Middle frontal gyrus (tissue), 1 donor: Measurements from ENCODE around the gene N4BP2L1.
A peak's percentile ranks its signal among the peaks of the same experiment; 100 is the strongest.

ENCODE experiments used
- DNase-seq: peaks from one replicate; pipeline ENCODE4 v3.0.0-alpha.2; 2015; ENCODE audit warnings: low spot score; ENCODE audit errors: extremely low spot score

Gene N4BP2L1

DNA sequence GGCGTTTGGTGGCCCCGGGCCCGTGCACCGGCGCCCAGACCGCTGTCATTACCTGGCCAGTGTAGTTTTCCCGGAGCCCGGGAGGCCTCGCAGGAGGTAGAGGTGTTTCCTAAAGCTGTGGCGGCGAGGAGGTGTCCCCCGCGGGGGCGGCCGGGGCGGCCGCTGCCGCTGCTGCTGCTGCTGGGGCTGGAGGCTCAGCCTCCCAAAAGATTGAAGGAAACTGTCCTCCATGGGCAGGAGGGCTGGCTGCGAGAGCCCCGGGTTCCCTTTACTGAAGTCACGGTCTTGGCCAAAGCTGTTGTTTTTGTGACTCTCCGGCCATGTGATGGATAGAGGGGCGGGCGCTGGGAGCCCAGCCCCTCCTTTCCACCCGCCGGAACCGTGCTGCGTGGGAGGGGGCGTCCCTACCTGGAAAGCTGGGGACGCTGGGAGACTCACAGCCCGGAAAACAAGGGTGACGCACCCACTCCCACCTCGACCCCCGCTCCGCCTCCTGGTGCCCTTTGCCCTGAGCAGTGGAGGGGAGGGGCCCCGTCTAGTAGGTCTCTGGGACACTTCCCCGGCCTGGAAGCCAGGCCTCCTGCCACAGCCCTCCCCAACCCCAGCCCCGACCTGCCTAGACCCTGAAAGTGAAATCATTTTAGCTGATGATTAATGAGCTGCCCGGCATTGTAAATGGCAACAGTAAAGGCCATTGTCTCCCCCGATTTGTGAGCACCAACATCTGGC is at the start of gene N4BP2L1:
Gene N4BP2L1 (minus strand): TSS at position 279 of the 729 bp plus-strand sequence. CDS start 48 bp downstream, at position 231.
- peak; percentile 55 for DNase-seq

DNA sequence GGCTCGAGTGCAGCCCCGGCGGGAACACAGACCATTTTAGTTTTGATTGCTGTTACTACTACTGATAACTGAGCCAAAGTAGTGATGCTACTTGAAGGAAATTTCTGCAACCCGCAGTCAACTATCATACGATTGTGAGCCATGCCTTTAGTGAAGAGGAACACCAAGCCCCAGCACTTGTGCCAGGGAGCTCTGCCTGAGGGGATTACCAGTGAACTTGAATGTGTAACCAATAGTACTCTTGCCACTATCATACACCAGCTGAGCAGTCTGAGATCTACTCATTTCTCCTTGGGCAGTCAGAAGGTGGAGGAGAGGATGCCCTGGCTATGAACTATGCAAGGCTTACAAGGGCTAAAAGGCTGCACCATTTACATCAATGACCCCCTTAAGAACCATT is 49.0 kb upstream of the N4BP2L1 start:
- DNase-seq: no peak

DNA sequence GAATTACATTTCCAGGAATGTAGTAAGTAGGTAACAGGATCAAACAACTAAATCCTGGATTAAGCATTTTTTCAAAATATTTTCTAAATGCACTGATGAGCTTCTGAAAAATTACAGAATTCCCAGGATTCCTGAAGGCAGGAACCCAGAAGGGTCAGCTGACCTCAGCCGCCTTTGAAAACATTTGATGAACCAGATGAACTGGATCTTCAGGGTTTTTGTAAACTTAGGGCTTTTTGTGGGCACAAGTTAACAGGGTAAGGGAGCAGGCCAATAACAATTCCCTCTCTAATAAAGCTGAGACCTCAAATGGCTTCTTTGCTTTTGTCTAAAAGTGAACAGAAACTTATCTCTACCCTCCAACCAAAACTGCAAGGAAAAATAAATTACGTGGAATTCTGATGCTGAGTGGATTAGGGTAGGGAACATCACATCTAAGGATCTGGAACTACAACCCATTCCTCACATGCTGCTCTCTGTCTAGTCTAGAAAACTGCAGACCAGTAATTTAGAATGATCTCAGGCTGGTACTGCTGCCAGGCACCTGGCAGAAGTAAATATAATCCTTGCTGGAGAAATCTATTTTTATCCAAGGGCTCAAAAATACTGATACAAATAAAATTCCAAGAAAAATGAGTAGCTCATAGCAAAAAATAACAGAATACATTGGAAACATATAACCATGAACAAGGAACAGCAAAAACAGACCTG is 48.2 kb upstream of the N4BP2L1 start:
- DNase-seq: no peak

DNA sequence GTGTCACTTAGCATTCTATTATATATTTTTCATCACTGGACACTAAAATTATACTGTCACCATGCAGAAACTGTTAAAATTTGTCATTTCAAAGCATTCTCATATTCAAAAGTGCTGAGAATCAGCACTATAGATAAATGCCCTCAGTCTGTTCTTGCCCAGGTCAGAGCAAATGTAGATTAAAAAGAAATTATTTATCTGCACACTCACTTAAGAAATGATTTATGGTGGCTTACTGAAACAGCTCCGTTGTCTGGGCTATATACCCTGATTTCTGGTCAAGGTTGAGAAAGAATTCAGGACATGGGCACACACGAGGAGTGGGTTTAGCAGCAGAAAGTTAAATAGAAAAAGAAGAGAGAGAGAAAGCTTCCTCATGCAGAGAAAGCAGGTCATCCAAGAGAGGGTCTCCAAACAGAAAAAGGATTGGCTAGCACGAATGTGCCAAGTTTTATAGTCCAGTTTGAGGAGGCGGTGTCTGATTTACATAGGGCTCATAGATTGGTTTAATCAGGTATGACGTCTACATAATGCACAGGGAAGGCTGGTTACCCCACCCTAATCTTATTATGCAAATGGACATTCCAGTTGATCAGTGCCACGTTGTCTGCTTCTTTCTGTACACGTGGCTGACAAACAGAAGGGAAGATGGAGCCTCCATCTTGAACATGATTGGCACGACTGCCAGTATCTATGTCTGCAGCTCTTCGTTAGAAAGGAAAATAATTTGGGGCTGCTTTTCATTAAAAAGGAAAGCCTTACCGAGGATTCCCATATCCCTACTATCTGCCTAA is 47.3 kb upstream of the N4BP2L1 start:
- DNase-seq: no peak

DNA sequence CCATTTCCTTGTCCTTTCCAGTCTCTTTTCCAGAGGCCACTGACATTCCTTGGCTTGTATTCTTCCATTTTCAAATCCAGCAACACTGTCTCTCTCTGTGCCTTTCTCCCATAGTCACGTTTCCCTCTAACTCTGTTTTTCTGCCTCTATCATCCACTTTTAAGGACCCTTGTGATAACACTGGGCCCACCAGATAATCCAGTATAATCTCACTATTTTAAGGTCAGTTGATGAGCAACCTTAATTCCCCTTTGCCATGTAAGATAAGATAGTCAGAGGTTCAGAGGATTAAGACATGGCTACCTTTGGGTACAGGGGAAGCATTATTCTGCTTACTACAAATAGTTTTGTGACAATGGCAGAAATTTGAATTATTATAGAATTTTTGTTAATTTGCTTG is 45.7 kb upstream of the N4BP2L1 start:
- no peak for DNase-seq

DNA sequence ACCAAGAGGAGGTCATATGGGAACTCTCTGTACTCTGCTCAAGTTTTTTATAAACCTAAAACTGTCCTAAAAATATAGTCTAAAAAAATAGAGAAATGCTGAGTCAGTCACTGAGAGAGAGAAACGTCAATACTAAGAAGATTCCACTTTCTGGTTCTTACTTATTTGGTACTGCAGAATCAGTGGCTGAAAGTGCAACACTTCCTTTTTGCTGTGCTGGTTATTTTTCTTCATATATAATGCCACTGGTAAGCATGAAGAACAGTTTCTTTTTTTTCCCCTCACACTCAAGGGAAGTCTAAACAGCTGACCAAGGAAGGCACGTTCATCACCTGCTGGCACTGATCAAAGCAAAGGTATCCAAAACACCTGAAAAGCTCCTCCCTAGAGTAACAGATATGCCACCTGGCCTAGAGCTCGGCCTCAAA is 44.3 kb upstream of the N4BP2L1 start:
- no peak for DNase-seq

DNA sequence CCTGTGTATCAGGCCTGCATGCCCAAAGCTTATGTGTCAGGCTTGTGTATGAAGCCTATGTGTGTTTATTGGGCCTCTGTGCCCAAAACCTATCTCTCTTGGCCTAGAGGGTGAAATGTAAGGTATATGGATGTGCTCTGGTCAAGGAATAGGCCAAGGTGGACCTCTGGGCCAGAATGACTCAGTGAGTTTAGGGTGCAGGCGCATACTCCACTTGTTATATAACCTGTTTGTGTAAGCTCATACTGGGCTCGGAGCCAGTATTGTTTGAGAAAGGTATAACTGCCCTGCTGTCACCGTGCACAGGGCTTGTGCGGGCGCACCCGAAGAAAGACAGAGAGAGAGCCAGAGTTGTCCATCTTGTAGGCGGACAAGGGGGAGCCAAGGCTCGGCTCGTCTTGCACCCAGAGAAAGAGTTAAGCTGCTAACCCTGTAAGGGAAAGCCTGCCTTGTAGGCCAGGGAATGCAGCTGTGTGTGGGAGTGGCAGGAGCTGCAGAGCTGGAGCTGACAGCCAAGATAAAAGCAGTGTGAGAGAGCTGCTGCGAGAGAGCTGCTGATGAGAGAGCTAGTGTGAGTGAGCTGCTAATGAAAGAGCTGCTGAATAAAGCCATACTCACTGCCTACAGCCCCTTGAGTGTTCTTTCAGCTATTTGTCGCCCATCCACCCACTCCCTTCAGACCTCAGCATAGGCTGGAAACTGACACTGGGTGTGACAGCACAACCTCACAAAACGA is 43.4 kb upstream of the N4BP2L1 start:
- DNase-seq: peak; percentile 70

DNA sequence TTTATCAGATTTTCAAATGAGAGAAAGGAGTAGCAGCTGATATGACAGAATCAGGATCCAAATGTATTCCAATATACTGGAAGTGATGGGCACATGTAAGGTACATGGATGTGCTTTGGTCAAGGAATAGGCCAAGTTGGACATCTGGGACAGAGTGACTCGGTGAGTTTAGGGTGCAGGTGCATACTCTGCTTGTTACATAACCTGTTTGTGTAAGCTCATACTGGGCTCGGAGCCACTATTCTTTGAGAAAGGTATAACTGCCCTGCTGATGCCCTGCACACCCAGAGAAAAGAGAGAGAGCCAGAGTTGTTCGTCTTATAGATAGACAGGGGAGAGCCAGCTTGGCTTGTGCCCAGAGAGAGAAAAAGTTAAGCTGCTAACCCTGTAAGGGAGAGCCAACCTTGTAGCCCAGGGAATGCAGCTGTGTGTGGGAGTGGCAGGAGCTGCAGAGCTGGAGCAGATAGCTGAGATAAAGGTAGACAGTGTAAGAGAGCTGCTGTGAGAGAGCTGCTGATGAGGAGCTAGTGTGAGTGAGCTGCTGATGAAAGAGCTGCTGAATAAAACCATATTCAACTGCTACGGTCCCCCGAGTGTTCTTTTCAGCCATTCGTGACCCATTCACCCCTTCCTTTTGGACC is 40.7 kb upstream of the N4BP2L1 start:
- DNase-seq: no peak

DNA sequence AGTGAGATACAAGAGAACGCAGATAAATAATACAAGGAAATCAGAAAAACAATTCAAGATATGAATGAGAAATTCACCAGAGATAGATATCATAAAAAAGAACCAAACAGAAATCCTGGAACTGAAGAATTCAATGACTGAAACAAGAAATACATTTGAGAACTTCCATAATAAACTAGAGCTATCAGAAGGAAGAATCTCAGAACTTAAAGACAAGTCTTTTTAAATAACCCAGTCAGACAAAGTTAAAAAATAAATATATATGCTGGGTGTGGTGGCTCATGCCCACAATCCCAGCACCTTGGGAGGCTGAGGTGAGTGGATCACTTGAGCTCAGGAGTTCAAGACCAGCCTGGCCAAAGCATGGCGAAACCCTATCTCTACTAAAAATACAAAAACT is 28.7 kb upstream of the N4BP2L1 start:
- DNase-seq: no peak

DNA sequence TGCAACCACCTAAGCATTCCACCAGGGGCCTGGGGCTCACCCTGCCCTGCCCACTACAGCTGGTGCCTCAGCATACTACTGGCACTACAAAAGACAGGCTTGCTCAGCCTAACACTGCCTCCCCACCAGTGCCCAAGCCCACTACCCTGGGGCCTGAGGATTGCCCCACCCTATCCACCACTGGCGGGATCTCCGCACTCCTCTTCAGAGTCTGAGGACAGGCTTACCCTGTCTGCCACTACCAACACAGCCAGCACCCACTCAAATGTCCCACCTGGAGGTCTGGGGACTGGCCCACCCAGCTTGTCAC is 27.6 kb upstream of the N4BP2L1 start:
- DNase-seq: no peak

DNA sequence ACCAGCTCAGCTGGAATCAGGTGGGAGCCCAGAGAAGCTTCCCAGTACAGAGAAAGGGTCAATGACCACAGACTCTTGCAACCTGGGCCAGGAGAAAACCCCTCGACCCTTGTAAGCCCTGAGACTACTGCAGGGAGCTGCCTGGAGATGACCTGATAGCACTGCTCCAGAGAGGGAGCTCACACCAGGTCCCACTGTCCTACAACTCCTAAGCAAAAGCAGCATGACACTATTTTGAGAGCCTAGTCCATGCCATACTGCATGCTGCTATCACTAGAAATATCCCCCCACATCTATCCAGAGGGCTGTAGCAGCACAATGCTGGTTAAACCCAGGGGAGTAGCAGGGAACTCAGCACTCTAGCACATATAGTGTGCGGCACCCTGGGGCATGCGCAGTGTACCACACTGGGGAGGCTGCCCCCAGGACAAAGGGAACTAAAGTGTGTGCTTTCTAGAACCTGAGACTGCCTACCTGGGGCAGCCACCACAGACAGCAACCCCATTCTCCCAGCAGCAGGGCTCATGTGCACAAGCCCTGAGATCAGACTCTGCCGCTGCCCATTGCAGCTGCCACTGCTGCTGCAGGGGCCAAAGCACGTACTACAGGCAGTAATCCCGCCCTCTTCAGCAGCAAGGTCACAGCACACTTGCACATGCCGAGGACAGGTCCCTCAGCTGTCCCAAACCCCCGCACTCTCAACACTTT is 27.1 kb upstream of the N4BP2L1 start:
- no peak for DNase-seq

DNA sequence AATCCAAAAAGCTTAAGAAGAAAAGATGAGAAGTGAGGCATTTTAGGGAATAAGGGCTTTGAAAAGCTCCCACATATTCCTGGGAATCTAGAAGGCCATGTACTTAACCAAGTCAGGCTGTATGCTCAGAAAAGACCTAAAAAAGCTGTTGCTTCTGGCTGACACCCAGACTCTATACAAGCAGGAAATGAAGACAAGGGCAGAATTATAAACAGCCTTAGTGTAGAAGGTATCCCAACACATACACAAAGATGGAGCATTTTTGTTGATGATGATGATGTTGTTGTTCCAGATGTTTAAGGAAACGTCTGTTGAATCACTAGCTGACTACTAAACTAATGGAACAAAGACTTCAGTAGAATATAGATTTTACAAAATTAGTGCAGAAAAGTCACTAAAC is 26.1 kb upstream of the N4BP2L1 start:
- no peak for DNase-seq

DNA sequence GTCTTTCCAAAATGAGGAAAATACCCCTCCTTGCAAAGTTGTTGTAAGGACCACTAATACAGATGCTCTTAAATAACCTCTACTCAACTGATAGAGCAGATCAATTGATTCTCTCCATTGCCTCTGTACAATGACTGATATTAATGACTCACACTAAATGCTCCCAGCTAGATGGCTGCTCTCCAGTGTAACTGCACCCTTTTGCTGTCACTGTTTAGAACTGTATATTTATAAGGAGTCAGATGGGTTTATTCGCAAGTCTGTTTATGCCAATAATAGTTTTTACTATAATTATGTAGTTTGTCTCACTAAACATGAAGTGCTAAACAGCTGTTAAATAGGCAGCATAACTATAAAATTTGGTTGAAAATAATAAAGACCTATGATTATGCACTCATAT is 21.0 kb upstream of the N4BP2L1 start:
- DNase-seq: no peak

DNA sequence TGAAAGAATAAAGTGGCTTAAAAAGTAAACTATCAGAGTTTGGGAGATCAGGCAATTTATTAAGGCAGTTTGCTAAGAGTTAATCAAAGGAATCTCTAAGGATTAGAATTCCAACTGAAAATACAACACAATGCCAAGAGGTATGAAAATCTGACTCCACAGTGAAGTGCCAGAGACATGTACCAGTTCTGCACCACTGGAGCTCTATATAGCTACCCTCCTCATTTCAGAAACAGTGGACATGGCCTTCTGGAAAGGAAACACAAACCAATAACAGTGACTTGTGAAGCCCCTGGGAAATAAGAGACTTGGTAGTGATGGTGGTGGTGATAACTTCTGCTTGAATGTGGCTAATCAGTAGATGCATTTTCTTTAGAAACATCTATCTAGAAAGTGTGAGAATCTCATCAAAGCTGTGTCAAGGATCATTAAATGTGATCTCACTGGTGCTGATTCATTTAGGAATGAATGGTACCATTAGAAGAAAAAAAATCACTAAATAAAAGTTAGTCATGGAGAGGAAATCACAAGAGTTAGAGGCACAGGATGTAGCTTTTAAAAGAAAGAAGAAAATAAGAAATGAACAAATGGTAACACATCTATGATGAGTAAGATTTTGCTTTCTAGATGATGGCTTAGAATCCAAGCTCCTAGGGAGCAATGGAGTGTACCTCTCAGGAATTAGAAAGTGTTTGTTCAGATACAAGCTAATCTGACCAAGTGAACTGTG is 20.1 kb upstream of the N4BP2L1 start:
- no peak for DNase-seq

DNA sequence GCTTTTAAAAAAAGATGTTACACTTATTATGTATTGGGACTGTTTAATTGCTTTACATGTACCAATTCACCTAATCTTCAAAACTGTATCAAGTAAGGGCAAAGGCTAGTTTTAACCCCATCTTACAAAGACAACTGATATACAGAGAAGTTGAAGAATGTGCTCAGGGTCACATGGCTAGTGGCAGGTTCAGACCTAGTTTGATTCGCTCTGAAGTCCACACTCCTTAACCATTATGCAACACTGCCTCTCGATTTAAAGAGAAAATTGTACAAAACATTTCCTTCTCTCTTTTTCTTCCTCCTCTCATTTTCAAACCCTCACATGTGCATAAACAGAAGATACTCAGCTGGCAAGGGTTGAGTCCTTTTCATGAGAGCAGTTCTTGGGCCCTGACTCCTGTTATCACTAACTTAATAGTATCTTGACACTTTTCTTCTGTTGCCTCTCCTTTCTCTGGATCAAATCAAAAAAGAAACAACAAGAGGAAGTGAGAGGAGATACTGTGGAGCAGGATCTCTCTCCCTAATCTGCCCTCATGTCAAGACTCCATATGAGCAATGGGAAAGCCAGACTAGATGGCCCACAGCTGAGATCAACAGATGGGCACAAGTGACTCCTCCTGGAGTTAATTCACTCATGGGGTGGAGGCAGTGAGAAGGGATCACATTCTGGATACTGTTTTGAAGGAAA is 19.0 kb upstream of the N4BP2L1 start:
- no peak for DNase-seq

DNA sequence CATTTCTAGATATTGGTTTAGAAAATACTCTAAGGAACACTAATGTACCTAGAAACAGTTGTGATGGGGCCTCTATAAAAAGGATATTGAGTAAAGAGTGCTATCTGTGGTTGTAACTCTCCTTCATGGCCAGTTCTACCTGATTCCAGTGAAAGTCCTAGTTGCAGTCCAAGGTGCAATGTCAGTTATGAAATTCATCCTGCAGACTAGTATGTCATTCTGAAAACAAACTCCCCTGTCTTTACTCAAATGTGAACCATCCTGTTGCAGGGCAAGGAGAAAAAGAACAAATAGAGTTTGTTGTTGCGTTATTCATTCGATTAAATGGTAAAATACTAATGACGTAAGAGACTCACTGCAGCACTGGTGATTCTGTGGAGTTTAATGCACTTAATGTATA is 18.3 kb upstream of the N4BP2L1 start:
- DNase-seq: no peak

DNA sequence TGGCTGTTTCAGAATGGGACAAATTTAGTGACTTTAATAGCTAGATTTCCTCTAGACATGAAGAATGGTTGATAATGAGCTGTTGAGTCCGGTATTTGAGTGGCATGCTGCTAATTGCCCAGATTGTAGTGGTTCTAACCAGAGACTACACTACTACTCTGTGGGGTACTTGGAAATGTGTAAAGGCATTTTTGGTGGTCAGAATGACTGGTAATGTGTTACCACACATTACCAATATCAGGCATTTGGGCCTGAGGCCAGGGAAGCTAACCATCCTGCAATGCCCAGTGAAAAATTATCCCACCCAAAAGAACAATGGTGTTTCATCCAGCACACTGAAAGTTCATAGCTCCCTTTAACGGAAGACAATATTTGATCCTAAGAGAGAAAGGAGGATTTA is 17.5 kb upstream of the N4BP2L1 start:
- DNase-seq: no peak

DNA sequence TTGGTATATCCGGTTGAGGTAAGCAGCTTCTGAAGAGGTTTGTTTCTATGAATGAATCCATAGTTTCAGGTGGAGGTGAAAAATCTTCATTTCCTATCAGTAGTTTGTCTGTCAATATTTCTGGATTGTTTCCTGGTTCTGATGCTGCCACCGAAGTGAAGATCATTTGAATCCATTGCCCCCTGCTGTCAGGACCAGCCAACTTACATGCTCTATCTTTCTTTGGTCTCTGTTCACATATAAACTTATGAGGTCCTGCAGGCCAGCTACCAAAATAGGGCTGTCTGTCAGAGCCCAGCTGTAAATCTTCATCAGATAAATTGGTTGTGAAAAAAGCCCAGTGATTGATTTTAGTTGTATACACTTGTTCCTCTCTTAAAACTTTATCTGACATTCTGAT is 15.2 kb upstream of the N4BP2L1 start:
- DNase-seq: no peak

DNA sequence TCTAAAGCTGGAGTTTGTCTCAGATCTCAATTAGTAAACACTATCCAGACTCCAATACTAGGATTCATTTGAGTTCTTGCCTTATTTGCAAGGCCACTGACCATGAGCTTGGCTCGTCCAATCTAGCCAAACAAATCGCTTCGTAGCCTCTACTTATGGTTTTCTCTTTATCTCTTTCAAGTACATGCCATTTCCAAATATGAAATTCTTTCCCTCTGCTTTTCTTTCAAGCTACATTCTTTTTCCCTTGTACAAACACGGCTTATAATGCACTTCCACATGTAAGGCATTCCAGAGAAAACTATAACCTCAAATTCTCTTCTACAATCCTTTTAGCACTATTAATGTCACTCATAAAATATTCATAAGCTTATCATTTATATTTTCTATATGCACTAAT is 10.9 kb upstream of the N4BP2L1 start:
- no peak for DNase-seq
